T47D (cell line): ENCODE measurements around the gene EML6.

Experiments
- DNase-seq, 2 experiments: peaks; one replicate each; pipeline versions ENCODE4 v3.0.0 to v3.0.0-alpha.2; 2011 to 2012; ENCODE audit warnings: low read depth in 1 of 2, low spot score in 1 of 2
- JUND ChIP-seq: IDR thresholded peaks from 2 replicates; pipeline ENCODE4 v1.6.1; 2012; ENCODE audit warnings: low read depth
- in situ Hi-C: cut with HindIII; loops from 2 replicates; pipeline ENCODE4 v1.10.0; 2016; ENCODE audit warnings: low sequenced_read_pairs, low pct_unique_long_range_greater_than_20kb

The EML6 gene

GRCh38 chr2:54898456-54899226 lies 175.2 kb downstream of the EML6 start:
- no peak for TF ChIP-seq JUND
- in situ Hi-C loops: no loop called here

GRCh38 chr2:54899576-54900200 lies 176.2 kb downstream of the EML6 start:
- peak; percentile 9 to 65 for DNase-seq
- in situ Hi-C loops: no loop called here
- no peak for TF ChIP-seq JUND

More at GRCh38 chr2:54898456-54899226, 175.2 kb downstream of the EML6 start:
- DNase-seq: no peak

- TF ChIP-seq JUND: no peak
- in situ Hi-C loops: no loop called here
- no peak for DNase-seq
Observed at GRCh38 chr2:54901224-54901986, 177.9 kb downstream of the EML6 start.

GRCh38 chr2:54902763-54903162 lies 179.3 kb downstream of the EML6 start:
- no peak for TF ChIP-seq JUND
- in situ Hi-C loops: no loop called here
- no peak for DNase-seq

GRCh38 chr2:54903736-54904554 lies 180.5 kb downstream of the EML6 start:
- in situ Hi-C loops: no loop called here
- TF ChIP-seq JUND: no peak
- DNase-seq: peak in 1 of 2 experiments; percentile 12

GRCh38 chr2:54904836-54905235 lies 181.4 kb downstream of the EML6 start:
- no peak for TF ChIP-seq JUND
- DNase-seq: peak in 1 of 2 experiments; percentile 4
- in situ Hi-C loops: no loop called here

GRCh38 chr2:54906716-54907115 lies 183.3 kb downstream of the EML6 start:
- no peak for DNase-seq
- no peak for TF ChIP-seq JUND
- in situ Hi-C loops: no loop called here

- in situ Hi-C loops: no loop called here
- no peak for TF ChIP-seq JUND
- no peak for DNase-seq
Observed at GRCh38 chr2:54907663-54908062, 184.2 kb downstream of the EML6 start.

- DNase-seq: no peak
- no peak for TF ChIP-seq JUND
- in situ Hi-C loops: no loop called here
Observed at GRCh38 chr2:54908591-54908990, 185.1 kb downstream of the EML6 start.

- DNase-seq: no peak
- TF ChIP-seq JUND: no peak
- in situ Hi-C loops: no loop called here
Observed at GRCh38 chr2:54909001-54909400, 185.5 kb downstream of the EML6 start.

- in situ Hi-C loops: no loop called here
- TF ChIP-seq JUND: no peak
- DNase-seq: no peak
Observed at GRCh38 chr2:54912305-54912704, 188.8 kb downstream of the EML6 start.

- no peak for DNase-seq
- in situ Hi-C loops: no loop called here
Observed at GRCh38 chr2:54912893-54913292, 189.4 kb downstream of the EML6 start.

More at GRCh38 chr2:54912893-54913292, 189.4 kb downstream of the EML6 start:
- TF ChIP-seq JUND: no peak
